ENCODE measurements around the gene SMPD3.

SMPD3 gene

DNA sequence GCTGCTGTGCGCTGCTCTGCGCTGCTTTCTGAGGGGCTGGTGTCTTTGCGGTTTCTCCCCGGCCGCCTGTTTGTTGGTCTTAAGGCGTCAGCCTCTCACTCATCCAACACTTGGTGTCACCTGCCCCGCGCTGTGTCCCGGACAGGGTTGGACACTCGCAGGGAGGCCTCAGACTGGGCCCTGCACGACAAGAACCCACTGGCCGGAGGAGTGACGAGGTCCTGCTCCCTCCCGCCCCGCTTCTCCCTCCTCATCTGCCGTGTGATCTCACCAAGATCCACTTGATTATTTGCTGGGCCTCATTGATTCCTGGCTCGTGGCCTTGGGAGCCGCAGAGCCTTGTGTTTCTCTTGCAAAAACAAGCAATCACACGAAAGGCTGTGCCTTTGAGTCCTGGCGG lies 80.9 kb downstream of the SMPD3 start:
- DNase-seq, result no peak

DNA sequence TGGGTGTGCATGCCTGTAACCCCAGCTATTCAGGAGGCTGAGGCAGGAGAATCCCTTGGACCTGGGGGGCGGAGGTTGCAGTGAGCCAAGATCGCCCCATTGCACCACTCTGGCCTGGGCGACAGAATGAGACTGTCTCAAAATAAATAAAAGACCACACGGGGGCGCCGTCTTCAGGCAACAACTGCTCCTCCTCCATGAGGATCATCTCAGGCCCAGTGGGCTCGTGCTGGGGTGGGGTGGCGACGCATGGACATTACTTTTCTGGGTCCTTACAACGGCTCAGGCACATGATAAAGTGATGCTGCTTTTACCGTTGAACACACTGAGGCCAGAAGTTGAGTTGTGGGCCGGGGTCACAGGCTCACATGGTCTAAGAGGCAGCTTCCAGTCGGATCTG lies 81.3 kb downstream of the SMPD3 start:
- DNase-seq, result no peak

GRCh38 chr16:68366062-68366461 lies 82.2 kb downstream of the SMPD3 start:
- DNase-seq, result no peak

DNA sequence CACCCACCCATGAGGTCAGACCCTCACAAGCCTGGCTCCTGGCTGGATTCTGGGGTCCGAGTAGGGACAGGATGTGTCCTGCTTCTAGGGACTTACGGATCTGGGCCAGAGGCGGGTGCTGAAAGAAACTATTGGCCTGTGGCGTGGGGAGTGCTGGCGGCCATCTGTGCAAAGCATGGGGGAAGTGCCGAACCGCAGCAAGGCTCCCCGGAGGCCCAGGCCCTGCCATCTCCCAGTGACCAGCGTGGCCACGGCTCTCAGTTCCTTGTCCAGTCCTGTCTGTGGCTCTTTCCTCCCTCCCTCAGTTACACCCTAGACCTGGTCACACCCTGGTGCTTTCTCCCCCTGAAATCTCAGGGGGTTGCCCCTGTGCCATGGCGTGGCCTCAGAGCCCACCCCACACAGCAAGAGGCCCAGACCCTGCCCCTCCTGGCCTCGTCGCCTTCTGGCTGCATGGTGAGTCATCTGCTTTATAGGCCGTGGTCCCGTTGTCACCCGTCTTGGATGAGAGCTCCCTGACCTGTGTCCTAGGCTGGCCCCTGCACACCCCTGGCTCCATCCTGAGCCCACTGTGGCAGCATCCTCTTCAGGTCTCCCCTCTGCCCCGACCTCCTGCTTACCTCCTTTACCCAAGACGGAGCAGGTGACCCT lies 83.0 kb downstream of the SMPD3 start:
- no peak for DNase-seq

GRCh38 chr16:68364561-68364998 lies 83.7 kb downstream of the SMPD3 start:
- DNase-seq, result no peak

DNA sequence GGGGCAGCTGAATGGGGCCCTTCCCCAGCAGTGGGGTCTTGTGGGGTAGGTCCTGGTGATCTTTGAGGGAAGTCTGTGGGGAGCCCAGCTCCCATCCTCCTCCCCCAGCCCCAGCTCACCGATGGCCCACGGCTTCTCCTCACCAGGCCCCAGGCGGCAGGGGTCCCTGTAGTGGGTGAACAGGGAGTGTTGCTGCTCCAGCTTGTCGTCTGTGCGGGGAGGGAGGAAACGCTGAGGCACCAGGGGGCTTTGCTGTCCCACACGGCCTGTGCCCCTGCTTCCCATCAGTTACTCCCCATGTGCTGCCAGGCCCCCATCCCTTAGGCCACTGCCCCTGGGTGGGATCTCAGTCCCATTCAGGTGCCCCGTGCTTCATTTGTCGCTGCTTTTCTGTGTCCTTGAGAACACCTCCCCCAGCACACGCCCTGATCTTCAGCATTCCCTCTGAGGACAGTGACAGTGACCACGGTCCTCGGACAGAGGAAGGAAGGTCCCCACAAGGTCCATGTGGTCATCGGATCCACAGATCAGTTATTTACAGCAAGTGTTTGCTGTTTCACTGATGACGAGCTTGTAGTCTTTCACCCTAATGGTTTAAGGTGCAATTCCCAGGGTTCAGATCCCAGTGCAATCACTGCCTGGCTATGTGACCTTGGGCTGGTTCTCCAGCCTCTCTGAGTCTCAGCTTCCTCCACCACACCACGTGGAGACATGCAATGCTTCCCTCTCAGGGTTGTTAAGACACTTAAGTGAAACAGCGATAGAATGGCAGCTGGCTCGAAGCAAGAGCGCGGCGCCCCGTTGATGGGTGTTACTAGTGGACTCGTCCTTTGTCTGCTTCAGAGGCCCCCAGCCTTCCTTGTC lies 84.4 kb downstream of the SMPD3 start:
- no peak for DNase-seq

- no peak for DNase-seq
Measured at GRCh38 chr16:68362947-68363657, 85.2 kb downstream of the SMPD3 start.

DNA sequence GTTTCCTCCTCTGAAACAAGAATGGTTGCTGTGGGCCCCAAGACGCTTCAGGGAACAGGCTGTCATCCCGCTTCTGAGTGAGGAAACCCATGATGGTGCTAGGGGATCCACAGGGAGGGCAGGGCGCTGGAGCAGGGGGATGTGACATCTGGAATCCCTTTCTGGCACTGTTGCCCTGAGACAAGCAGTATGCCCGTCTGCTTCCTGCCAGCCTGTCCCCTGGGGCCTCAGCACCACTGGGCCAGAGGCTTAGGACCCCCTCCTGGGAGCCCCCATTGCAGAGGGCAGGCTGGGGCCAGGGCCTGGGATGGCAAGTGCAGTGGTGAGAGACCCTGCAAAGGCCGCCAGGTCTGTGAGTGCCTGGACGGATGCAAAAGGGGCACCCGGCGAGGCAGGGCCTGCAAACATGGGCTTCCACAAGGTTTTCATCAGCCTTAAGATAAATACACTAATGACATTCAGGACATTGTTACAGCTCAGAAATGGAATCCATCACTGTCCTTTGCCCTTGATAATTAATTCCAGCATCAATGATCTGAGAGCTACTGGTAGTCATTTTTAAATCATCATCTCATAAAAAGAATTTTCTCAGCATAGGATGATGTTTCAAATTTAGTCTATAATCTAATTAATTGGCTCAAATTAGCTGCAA lies 85.9 kb downstream of the SMPD3 start:
- no peak for DNase-seq

DNA sequence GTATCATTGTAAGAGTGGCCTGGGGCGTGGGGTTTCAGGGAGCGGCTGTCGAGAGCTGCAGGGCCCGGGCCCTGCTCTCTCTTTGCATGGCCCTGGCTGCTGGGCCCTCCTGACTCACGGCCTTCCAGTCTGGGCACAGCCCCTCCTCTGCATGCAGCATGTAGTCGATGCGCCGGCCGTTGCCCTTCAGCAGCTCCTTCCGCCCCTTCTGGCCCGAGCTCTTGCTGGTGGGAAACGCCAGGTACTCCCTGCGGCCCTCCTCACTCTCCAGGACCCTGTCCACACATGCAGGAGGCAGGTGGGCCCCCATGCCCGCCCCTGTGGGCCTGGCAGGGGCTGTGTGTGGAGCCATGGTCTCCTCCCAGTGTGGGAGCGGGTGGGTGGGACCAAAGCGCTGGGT lies 86.8 kb downstream of the SMPD3 start:
- DNase-seq, result no peak

- no peak for DNase-seq
Measured at GRCh38 chr16:68360956-68361355, 87.4 kb downstream of the SMPD3 start.

DNA sequence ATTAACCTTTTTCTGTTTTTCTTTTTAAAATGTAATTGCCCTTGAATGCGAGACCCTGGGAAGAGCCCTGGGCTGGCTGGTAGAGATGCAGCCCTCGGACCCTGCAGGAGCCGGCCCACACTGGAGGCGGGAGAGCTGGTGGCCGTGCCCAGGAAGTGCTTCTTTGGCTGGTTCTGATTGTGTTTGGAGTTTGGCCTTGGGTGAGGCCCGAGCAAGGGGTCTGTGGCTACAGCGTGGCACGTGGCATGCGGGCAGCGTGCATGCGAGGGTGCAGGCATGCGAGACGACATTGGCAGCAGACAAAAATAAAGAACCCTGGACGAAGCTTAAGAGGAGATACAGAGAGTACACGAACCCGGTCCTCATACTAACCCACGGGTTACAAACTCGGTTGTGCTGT lies 87.8 kb downstream of the SMPD3 start:
- DNase-seq, result no peak

- no peak for DNase-seq
Measured at GRCh38 chr16:68359398-68360191, 88.7 kb downstream of the SMPD3 start.

GRCh38 chr16:68358951-68359350 lies 89.4 kb downstream of the SMPD3 start:
- DNase-seq, result no peak

GRCh38 chr16:68357923-68358322 lies 90.4 kb downstream of the SMPD3 start:
- no peak for DNase-seq

DNA sequence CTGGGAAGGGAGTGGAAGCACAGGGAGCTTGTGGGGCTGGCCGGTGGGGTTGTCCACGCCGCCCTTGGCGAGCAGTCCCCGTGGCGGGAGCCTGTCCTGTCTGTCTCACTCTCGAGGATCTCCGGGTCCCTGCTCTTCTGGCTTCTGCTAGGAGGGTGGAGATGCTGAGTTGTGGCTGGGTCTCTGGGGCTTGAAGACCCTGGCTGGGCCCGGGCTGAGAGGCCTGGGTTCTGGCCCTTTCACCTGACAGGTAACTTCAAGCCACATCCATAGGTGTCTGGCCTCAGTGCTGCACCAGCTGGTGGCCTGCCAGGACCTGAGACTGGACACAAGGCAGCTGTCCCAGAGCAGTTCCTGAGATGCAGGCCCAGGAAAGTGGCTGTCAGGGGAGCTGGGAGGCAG lies 90.8 kb downstream of the SMPD3 start:
- no peak for DNase-seq

DNA sequence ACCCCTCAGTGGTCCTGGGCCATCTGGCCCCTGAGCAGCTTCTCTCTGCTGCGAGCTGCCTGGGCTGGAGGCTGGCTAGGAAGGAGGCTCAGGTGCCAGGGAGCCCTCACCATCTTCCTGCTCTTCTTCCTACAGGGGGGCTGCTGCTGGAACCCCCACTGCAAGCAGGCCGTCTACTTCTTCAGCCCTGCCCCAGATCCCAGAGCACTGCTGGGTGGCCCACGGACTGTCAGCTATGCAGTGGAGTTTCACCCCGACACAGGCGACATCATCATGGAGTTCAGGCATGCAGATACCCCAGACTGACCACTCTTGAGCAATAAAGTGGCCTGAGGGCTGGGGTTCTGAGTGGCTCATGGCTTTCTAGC lies 91.4 kb downstream of the SMPD3 start:
- no peak for DNase-seq

DNA sequence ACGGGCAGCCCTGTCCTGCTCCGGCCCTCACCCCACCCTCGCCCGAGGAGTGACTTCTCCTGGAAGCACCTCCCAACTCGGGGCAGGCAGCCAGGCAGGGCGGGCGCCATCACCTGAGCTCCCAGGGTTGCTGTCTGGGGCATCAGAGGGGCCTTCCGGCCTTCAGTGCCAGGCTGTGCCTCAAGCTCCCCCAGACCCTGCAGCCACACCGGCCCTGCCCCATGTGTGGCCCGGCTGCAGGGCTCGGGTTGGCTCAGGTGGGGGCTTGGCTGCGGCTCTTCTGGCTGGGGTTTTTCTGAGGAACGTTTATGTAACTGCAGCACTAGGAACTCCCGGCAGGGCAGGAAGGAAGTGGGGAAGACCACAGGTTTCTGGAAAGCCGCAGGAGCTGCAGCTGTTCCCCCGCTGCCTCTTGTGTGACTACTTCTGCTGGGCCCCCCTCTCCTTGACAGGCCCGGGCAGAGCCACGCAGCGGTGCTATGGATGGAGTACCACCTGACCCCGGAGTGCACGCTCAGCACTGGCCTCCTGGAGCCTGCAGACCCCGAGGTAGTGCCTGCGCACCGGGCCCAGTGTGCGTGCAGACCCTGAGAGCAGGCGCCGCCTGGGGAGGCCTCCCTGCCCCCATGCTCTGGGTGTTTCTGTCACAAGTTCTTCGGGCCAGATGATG lies 91.9 kb downstream of the SMPD3 start:
- DNase-seq, result no peak

GRCh38 chr16:68355447-68356248 lies 92.7 kb downstream of the SMPD3 start:
- no peak for DNase-seq

GRCh38 chr16:68354816-68355215 lies 93.5 kb downstream of the SMPD3 start:
- DNase-seq, result no peak

DNA sequence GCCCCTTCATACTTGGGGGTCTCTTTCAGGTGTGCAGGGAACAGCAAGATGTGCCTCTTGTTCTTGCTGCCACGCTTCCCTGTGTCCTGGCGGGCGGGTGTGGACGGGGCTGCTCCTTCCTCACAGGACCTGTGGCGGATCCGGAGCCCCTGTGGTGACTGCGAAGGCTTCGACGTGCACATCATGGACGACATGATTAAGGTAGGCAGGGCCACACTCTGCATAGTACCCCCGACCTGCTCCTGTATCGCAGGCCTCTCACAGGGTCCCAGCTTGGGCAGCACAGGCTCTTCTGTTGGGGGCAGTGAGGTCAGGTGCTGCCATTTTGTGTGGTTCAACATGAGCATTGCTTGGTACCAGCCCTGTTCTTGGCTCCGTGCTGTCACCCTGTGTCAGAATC lies 94.9 kb downstream of the SMPD3 start:
- DNase-seq, result no peak

- DNase-seq, result no peak
Measured at GRCh38 chr16:68351991-68352431, 96.3 kb downstream of the SMPD3 start.

Data from cortex of kidney (tissue), 1 donor.